GM19438 (cell line): ENCODE measurements around the gene MCMBP.

Source experiments
- ATAC-seq: cut with Tn5 transposase; IDR thresholded peaks from one replicate; pipeline ENCODE4 v1.9.1; 2021; ENCODE audit warnings: low read depth; ENCODE audit not compliant: unreplicated experiment

MCMBP gene

GRCh38 chr10:119786117-119786769 lies 86.4 kb downstream of the MCMBP start:
- no peak for ATAC-seq

- ATAC-seq: no peak
Measured at GRCh38 chr10:119784340-119785067, 88.1 kb downstream of the MCMBP start.

DNA sequence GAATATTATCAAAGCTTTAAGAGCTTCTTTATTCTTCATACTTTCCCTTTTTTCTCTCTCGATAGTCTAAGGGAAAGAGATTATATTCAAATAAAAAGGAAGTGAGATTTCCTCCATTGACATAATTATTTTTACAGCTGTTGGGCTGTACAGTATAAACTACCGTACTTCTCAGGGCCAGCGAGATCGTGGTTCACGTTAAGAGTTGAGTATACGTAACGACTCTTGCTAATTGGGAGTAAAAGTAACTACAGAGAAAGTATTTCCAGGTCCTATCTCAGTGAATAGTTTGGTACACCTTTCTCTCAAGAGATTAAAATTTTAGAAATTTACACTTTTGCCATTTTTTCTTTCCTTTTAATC lies 89.0 kb downstream of the MCMBP start:
- ATAC-seq: no peak

DNA sequence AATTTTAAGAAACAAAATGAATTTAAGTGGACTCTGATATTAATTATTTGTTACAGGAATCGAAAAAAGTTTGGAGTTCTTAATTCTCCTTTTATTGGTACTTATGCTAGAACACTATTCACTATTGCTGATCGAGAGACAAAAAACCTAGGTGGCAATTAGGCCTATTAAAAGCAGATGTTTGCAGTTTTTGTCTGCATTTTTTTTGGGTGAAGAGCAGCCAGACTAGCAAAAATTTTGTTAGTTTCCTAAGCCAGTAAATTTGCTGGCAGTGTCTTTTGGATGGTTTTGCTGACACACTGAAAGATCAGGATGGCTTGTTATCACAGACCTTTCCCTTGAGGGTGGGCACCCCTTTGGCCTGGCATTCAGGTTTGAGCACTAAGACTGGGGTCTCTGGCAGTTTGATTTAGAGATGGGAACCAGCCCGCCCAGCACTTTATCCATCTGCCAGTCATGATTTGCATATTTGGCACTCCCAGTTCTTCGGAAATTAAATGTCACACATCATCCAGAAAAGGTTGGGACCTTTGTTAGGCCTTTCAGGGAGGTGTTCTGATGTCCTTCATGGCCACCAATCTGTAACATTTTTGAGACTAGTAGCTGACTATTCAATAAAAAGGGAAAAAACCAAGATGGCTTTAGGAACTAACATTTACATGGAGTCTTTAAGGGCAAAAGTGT lies 89.5 kb downstream of the MCMBP start:
- ATAC-seq: no peak

DNA sequence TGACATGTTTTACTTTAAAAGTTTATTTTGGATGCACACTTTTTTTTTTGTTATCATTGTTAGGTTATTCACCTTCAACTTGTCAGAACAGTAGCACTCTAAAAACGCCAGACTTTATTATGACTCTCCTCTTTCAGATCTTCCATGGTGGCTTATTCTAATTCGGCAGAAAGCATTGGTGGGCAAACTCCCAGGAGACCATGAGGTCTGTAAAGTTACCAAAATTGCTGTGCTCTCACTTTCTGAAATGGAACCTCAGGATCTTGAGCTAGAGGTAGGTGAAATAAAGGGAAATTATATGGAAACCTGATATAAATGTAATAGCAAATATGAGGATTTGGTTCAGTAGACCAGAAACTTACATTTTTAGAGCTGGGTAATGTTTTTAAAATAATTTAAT lies 91.1 kb downstream of the MCMBP start:
- no peak for ATAC-seq

- ATAC-seq: no peak
Measured at GRCh38 chr10:119780879-119781480, 91.7 kb downstream of the MCMBP start.
